IMR-90 (cell line): ENCODE data around the gene COL20A1. TPM values are rescaled to one million over a fixed set of nuclear protein-coding genes. Genes with fewer than 3 reads are reported as not detected.

ENCODE experiments used
- ATAC-seq: fragments of 200-7000 bp; cut with Tn5 transposase; 2 replicates; pipeline ENCODE4 v1.9.1; 2020; ENCODE audit warnings: low read depth, mild to moderate bottlenecking, moderate library complexity
- BruUV-seq: library from RNA; stranded (reverse); fragments of 400-500 nt; replicated peaks from 2 replicates; lab custom pipeline; 2021; lab: Mats Ljungman, UMichigan
- CTCF ChIA-PET: fragments of 300-600 bp; formaldehyde crosslinking; extraction: SDS; loops from one replicate; lab custom pipeline; 2021; ENCODE audit warnings: antibody characterized with exemption; lab: Yijun Ruan, JAX
- POLR2A ChIA-PET: fragments of 300-600 bp; sonication (Branson Sonifier 250); formaldehyde crosslinking; loops from one replicate; lab custom pipeline; 2022; ENCODE audit warnings: antibody characterized with exemption; ENCODE audit not compliant: unreplicated experiment; lab: Charles Lee
- DNase-seq: peaks from one replicate; pipeline ENCODE4 v3.0.0; 2013
- H2AFZ ChIP-seq: replicated peaks from 2 replicates; pipeline ENCODE3; 2013; ENCODE audit warnings: low read length, mild to moderate bottlenecking; ENCODE audit not compliant: poor library complexity
- H2AK5ac ChIP-seq: 2 replicates; pipeline ENCODE4 v1.6.1; 2013; ENCODE audit warnings: low read depth, low read length, inconsistent platforms
- H2AK9ac ChIP-seq: replicated peaks from 2 replicates; pipeline ENCODE3; 2013; ENCODE audit warnings: mild to moderate bottlenecking, low read depth, low read length, moderate library complexity; ENCODE audit not compliant: poor library complexity
- H2BK120ac ChIP-seq: 2 replicates; pipeline ENCODE4 v1.6.1; 2013; ENCODE audit warnings: low read depth, low read length, inconsistent platforms
- H2BK15ac ChIP-seq: 3 replicates; pipeline ENCODE4 v1.6.1; 2013; ENCODE audit warnings: low read depth, low read length, inconsistent platforms
- H2BK20ac ChIP-seq: 2 replicates; pipeline ENCODE4 v1.6.1; 2013; ENCODE audit warnings: low read depth, mild to moderate bottlenecking, inconsistent platforms, low read length, moderate library complexity
- H2BK5ac ChIP-seq: 2 replicates; pipeline ENCODE4 v1.6.1; 2013; ENCODE audit warnings: mild to moderate bottlenecking, low read depth, low read length, inconsistent platforms; ENCODE audit not compliant: poor library complexity, severe bottlenecking
- H3K14ac ChIP-seq: replicated peaks from 2 replicates; pipeline ENCODE4 v1.6.1; 2013; ENCODE audit warnings: low read depth, low read length, inconsistent platforms
- H3K18ac ChIP-seq: 2 replicates; pipeline ENCODE4 v1.6.1; 2013; ENCODE audit warnings: low read depth, low read length, control low read depth
- H3K23ac ChIP-seq: 2 replicates; pipeline ENCODE4 v1.6.1; 2013; ENCODE audit warnings: low read depth, low read length, inconsistent platforms
- H3K27ac ChIP-seq: 2 replicates; pipeline ENCODE4 v1.5.1; 2013; ENCODE audit warnings: mild to moderate bottlenecking, control low read depth, low read length; ENCODE audit not compliant: insufficient read depth
- H3K27me3 ChIP-seq: 2 replicates; pipeline ENCODE4 v1.6.1; 2013; ENCODE audit warnings: low read length; ENCODE audit not compliant: control insufficient read depth, insufficient read depth
- H3K36me3 ChIP-seq: 2 replicates; pipeline ENCODE4 v1.6.1; 2013; ENCODE audit warnings: low read length, mixed read lengths; ENCODE audit not compliant: control insufficient read depth, insufficient read depth
- H3K4ac ChIP-seq: 2 replicates; pipeline ENCODE4 v1.6.1; 2013; ENCODE audit warnings: low read depth, low read length, inconsistent platforms
- H3K4me1 ChIP-seq: 2 replicates; pipeline ENCODE4 v1.6.1; 2013; ENCODE audit warnings: low read length, mixed read lengths; ENCODE audit not compliant: control insufficient read depth, insufficient read depth
- H3K4me2 ChIP-seq: 2 replicates; pipeline ENCODE4 v1.6.1; 2013; ENCODE audit warnings: low read depth, mild to moderate bottlenecking, control low read depth, low read length, moderate library complexity
- H3K4me3 ChIP-seq: 2 replicates; pipeline ENCODE4 v1.5.1; 2013; ENCODE audit warnings: low read depth, mild to moderate bottlenecking, control low read depth, low read length, moderate library complexity; ENCODE audit not compliant: insufficient read depth
- H3K56ac ChIP-seq: 2 replicates; pipeline ENCODE4 v1.6.1; 2013; ENCODE audit warnings: low read length, inconsistent platforms; ENCODE audit not compliant: insufficient read depth; ENCODE audit errors: extremely low read depth
- H3K79me1 ChIP-seq, 2 experiments: 2 replicates each; pipeline ENCODE4 v1.6.1; 2013; ENCODE audit warnings: low read length in 2 of 2, inconsistent platforms in 1 of 2, low read depth in 1 of 2
- H3K9ac ChIP-seq: 2 replicates; pipeline ENCODE4 v1.6.1; 2013; ENCODE audit warnings: low read depth, low read length, control low read depth
- H3K9me1 ChIP-seq: 2 replicates; pipeline ENCODE4 v1.6.1; 2013; ENCODE audit warnings: low read length, inconsistent platforms; ENCODE audit not compliant: insufficient read depth
- H3K9me3 ChIP-seq: 2 replicates; pipeline ENCODE4 v1.6.1; 2013; ENCODE audit warnings: low read length; ENCODE audit not compliant: control insufficient read depth, insufficient read depth
- H4K20me1 ChIP-seq: 2 replicates; pipeline ENCODE4 v1.6.1; 2013; ENCODE audit warnings: low read length, inconsistent platforms; ENCODE audit not compliant: insufficient read depth
- H4K5ac ChIP-seq: 2 replicates; pipeline ENCODE4 v1.6.1; 2013; ENCODE audit warnings: mild to moderate bottlenecking, low read depth, low read length, control low read depth
- H4K8ac ChIP-seq, 2 experiments: 2 replicates each; pipeline ENCODE4 v1.6.1; 2013; ENCODE audit warnings: low read depth in 2 of 2, low read length in 2 of 2, control low read depth in 1 of 2, inconsistent platforms in 1 of 2
- H4K91ac ChIP-seq: 2 replicates; pipeline ENCODE4 v1.6.1; 2013; ENCODE audit warnings: low read depth, low read length, inconsistent platforms; ENCODE audit not compliant: insufficient read depth
- BHLHE40 ChIP-seq: fragments of 150-350 bp; IDR thresholded peaks from 2 replicates; pipeline ENCODE4 v1.6.1; 2016; ENCODE audit warnings: mild to moderate bottlenecking, low read depth, low read length
- MAFK ChIP-seq: IDR thresholded peaks from 2 replicates; pipeline ENCODE4 v1.6.1; 2012; ENCODE audit warnings: low read depth, low read length, improper control_type of control experiment
- MAZ ChIP-seq: IDR thresholded peaks from 2 replicates; pipeline ENCODE4 v1.6.1; 2012; ENCODE audit warnings: low read depth, mild to moderate bottlenecking, low read length, improper control_type of control experiment, moderate library complexity, borderline replicate concordance
- NFE2L2 ChIP-seq: fragments of 150-350 bp; IDR thresholded peaks from 2 replicates; pipeline ENCODE4 v1.6.1; 2016; ENCODE audit warnings: low read depth, mild to moderate bottlenecking, low read length
- POLR2A ChIP-seq: IDR thresholded peaks from 2 replicates; pipeline ENCODE4 v1.6.1; 2012; ENCODE audit warnings: mild to moderate bottlenecking, low read depth, low read length
- SMC3 ChIP-seq: fragments of 150-350 bp; IDR thresholded peaks from 2 replicates; pipeline ENCODE4 v1.6.1; 2016; ENCODE audit warnings: low read depth, mild to moderate bottlenecking, antibody characterized with exemption, low read length, moderate library complexity
- WGBS, 2 experiments: methylation state at CpG; one replicate each; pipeline versions ENCODE4 v1.1.5 to v1.1.7; 2013; ENCODE audit warnings: missing lambda C conversion rate in 2 of 2; ENCODE audit not compliant: insufficient read length in 1 of 2; ENCODE audit errors: extremely low coverage in 2 of 2; 5-methylcytosine and 5-hydroxymethylcytosine counted together
- dilution Hi-C: fragments of 300-500 bp; cut with HindIII; formaldehyde crosslinking; loops from one replicate; pipeline ENCODE4 v1.14.3; 2018; ENCODE audit warnings: low sequenced_read_pairs; ENCODE audit not compliant: unreplicated experiment
- in situ Hi-C: fragments of 300-500 bp; cut with MboI; formaldehyde crosslinking; loops from 3 replicates; pipeline ENCODE4 v1.14.3; 2019; ENCODE audit warnings: low sequenced_read_pairs, inconsistent platforms, mixed read lengths
- intact Hi-C: fragments of 100-400 bp; cut with micrococcal nuclease; formaldehyde crosslinking; loops from 2 replicates; pipeline ENCODE4 v1.10.0; 2022
- polyA plus RNA-seq, 3 experiments: library from polyadenylated mRNA; depleted of rRNA; stranded (reverse); fragments of >200 nt; gene quantifications; 2 replicates each; pipeline ENCODE4 v1.2.3, GENCODE V29; 2012; ENCODE audit warnings: low replicate concordance in 1 of 3
- total RNA-seq: library from RNA; depleted of rRNA; stranded (reverse); fragments of >200 nt; gene quantifications from 2 replicates; pipeline ENCODE4 v1.2.3, GENCODE V29; 2012

The COL20A1 gene
- total and polyA plus RNA-seq, 2 of the 4 experiments (the other 2 are of a cell fraction): not detected

GRCh38 chr20:63371291-63371865 lies 78.4 kb downstream of the COL20A1 start:
- H4K20me1 ChIP-seq: 0 out of 2 replicates have a peak, but pooled peaks cover 4% of the 10 kb centered on the region
- no peak overlapping the region for H2BK5ac ChIP-seq
- H3K9me1 ChIP-seq: no peaks in the 10 kb centered on the region
- dilution Hi-C loops (no loop called here), in situ Hi-C loops (no loop called here), intact Hi-C loops (no loop called here)
- H2BK20ac ChIP-seq: no peak overlapping the region
- no peak overlapping the region for H4K5ac ChIP-seq
- no peaks in the 10 kb centered on the region for H3K9me3 ChIP-seq
- no peak overlapping the region for H2BK15ac ChIP-seq
- no peak overlapping the region for H3K9ac ChIP-seq
- no peak overlapping the region for H4K8ac ChIP-seq
- H4K91ac ChIP-seq: no peak overlapping the region
- ChIA-PET CTCF (no interaction called here), POLR2A (no interaction called here)
- no peak overlapping the region for H3K4ac ChIP-seq
- no peak overlapping the region for H2AFZ ChIP-seq
- H3K4me1 ChIP-seq: no peaks in the 10 kb centered on the region
- H3K14ac ChIP-seq: no peak overlapping the region
- no peaks in the 10 kb centered on the region for H3K36me3 ChIP-seq
- H3K18ac ChIP-seq: no peak overlapping the region
- H2BK120ac ChIP-seq: no peak overlapping the region
- H3K23ac ChIP-seq: no peak overlapping the region
- no TSS peak for BruUV-seq
- H3K27me3 ChIP-seq: peaks cover 65% of the 10 kb centered on the region
- H3K79me1 ChIP-seq: no peaks in the 10 kb centered on the region
- no peak for DNase-seq
- no peak for ATAC-seq
- H3K56ac ChIP-seq: no peak overlapping the region
- H2AK5ac ChIP-seq: no peak overlapping the region
- no peak overlapping the region for H2AK9ac ChIP-seq
- no peak overlapping the region for H3K4me2 ChIP-seq
- no peak overlapping the region for H3K4me3 ChIP-seq
- no peak for TF ChIP-seq MAFK
- TF ChIP-seq POLR2A: no peak
- TF ChIP-seq MAZ: no peak
- no peak for TF ChIP-seq NFE2L2
- TF ChIP-seq SMC3: no peak
- TF ChIP-seq BHLHE40: no peak
- 63% methylated on average over 13 of the region's 28 CpGs; no CpG with 5 or more reads in 1 of the 2 experiments for WGBS, 2 experiments
- H3K27ac ChIP-seq: no peak overlapping the region
